Endothelial cell of umbilical vein (primary cell): ENCODE data around the gene DDX52. TPM values are rescaled to one million over a fixed set of nuclear protein-coding genes. Genes with fewer than 3 reads are reported as not detected.
"Not testable (repeated sequence)": the region's sequence is repeated elsewhere in the genome, so short reads cannot be mapped to it uniquely, and the experiment has no call there.

Experiments used
- BruUV-seq: library from RNA; stranded (reverse); fragments of 400-500 nt; replicated peaks from 2 replicates; lab custom pipeline; 2021; lab: Mats Ljungman, UMichigan
- CTCF ChIA-PET: fragments of 300-600, 350-600 bp; sonication (Branson Sonifier 250); formaldehyde crosslinking; loops from one replicate; lab custom pipeline; 2021; ENCODE audit warnings: antibody characterized with exemption, inconsistent platforms; lab: Charles Lee
- POLR2A ChIA-PET: fragments of 300-600, 350-600 bp; sonication (Branson Sonifier 250); formaldehyde crosslinking; loops from one replicate; lab custom pipeline; 2021; ENCODE audit warnings: antibody characterized with exemption, inconsistent platforms; lab: Charles Lee
- DNase-seq: peaks from one replicate; pipeline ENCODE4 v3.0.0-alpha.2; 2011; ENCODE audit warnings: low read depth, low spot score
- FAIRE-seq: peaks from 2 replicates; lab custom pipeline; 2011; peaks lifted over from hg19 to GRCh38; lab: Jason Lieb, UNC
- H2AFZ ChIP-seq: 2 replicates; pipeline ENCODE4 v1.6.0; 2012; ENCODE audit warnings: low read depth, low read length, control low read depth, inconsistent platforms
- H3K27ac ChIP-seq: 2 replicates; pipeline ENCODE4 v1.5.1; 2011; ENCODE audit warnings: low read depth, mild to moderate bottlenecking, control low read depth, low read length, moderate library complexity; ENCODE audit not compliant: insufficient read depth
- H3K27me3 ChIP-seq, 2 experiments: 2 replicates each; pipeline versions ENCODE4 v1.6.0 to v1.6.1; 2011; ENCODE audit warnings: low read length in 2 of 2, mixed read lengths in 1 of 2; ENCODE audit not compliant: control insufficient read depth in 2 of 2, insufficient read depth in 2 of 2
- H3K36me3 ChIP-seq, 2 experiments: 2 replicates in 1 of 2; 3 replicates in 1 of 2; pipeline ENCODE4 v1.5.1; 2011; ENCODE audit warnings: low read length in 2 of 2, mild to moderate bottlenecking in 1 of 2, moderate library complexity in 1 of 2; ENCODE audit not compliant: control insufficient read depth in 2 of 2, insufficient read depth in 2 of 2; ENCODE audit errors: extremely low read depth in 1 of 2
- H3K4me1 ChIP-seq: 3 replicates; pipeline ENCODE4 v1.5.1; 2011; ENCODE audit warnings: mild to moderate bottlenecking, low read length; ENCODE audit not compliant: control insufficient read depth, insufficient read depth; ENCODE audit errors: extremely low read depth
- H3K4me2 ChIP-seq: 2 replicates; pipeline ENCODE4 v1.6.1; 2011; ENCODE audit warnings: low read length, control low read depth, mixed read lengths; ENCODE audit not compliant: insufficient read depth
- H3K4me3 ChIP-seq, 3 experiments: fragments of 200-600 bp in 1 of 3; sonication (generic), shearing (Covaris generic) in 1 of 3; replicated peaks in 1 of 3; 2 replicates each; pipeline ENCODE4 v1.5.1; 2011 to 2016; ENCODE audit warnings: control low read depth in 3 of 3, low read length in 3 of 3, mild to moderate bottlenecking in 2 of 3, inconsistent platforms in 1 of 3, low read depth in 1 of 3, moderate library complexity in 1 of 3; ENCODE audit not compliant: insufficient read depth in 1 of 3
- H3K79me2 ChIP-seq: 2 replicates; pipeline ENCODE4 v1.6.0; 2012; ENCODE audit warnings: low read length, inconsistent platforms; ENCODE audit not compliant: control insufficient read depth, insufficient read depth
- H3K9ac ChIP-seq: replicated peaks from 2 replicates; pipeline ENCODE3; 2011; ENCODE audit warnings: low read length, control low read depth; ENCODE audit not compliant: insufficient read depth; ENCODE audit errors: extremely low read depth
- H3K9me1 ChIP-seq: replicated peaks from 3 replicates; pipeline ENCODE4 v1.6.0; 2011; ENCODE audit warnings: mild to moderate bottlenecking, low read length; ENCODE audit not compliant: control insufficient read depth, insufficient read depth; ENCODE audit errors: extremely low read depth
- H3K9me3 ChIP-seq: replicated peaks from 2 replicates; pipeline ENCODE4 v1.5.1; 2012; ENCODE audit warnings: low read length, inconsistent platforms; ENCODE audit not compliant: control insufficient read depth, insufficient read depth
- H4K20me1 ChIP-seq: replicated peaks from 2 replicates; pipeline ENCODE3; 2011; ENCODE audit warnings: mild to moderate bottlenecking, low read length; ENCODE audit not compliant: control insufficient read depth, insufficient read depth; ENCODE audit errors: extremely low read depth
- CTCF ChIP-seq, 2 donors: IDR thresholded peaks; 1 replicate in 1 of 2; 2 replicates in 1 of 2; pipeline ENCODE4 v1.5.1; 2011; ENCODE audit warnings: low read length in 2 of 2, mild to moderate bottlenecking in 2 of 2, moderate library complexity in 2 of 2, control low read depth in 1 of 2, inconsistent platforms in 1 of 2, low read depth in 1 of 2; ENCODE audit not compliant: insufficient read depth in 1 of 2; ENCODE audit errors: extremely low read depth in 1 of 2
- EZH2 ChIP-seq: IDR thresholded peaks from 2 replicates; pipeline ENCODE4 v1.6.1; 2012; ENCODE audit warnings: borderline replicate concordance, low read depth, mild to moderate bottlenecking, moderate library complexity, low read length, inconsistent platforms; ENCODE audit not compliant: severe bottlenecking
- FOS ChIP-seq: IDR thresholded peaks from 2 replicates; pipeline ENCODE4 v1.6.1; 2011; ENCODE audit warnings: mild to moderate bottlenecking, low read length, moderate library complexity, borderline replicate concordance; ENCODE audit not compliant: insufficient read depth
- JUN ChIP-seq: IDR thresholded peaks from 2 replicates; pipeline ENCODE4 v1.6.1; 2011; ENCODE audit warnings: borderline replicate concordance, low read depth; ENCODE audit not compliant: insufficient read length, insufficient read depth
- MYC ChIP-seq: IDR thresholded peaks from one replicate; pipeline ENCODE4 v1.6.1; 2011; ENCODE audit warnings: mild to moderate bottlenecking, low read depth, low read length
- POLR2AphosphoS5 ChIP-seq: IDR thresholded peaks from 2 replicates; pipeline ENCODE4 v1.6.1; 2012; ENCODE audit warnings: low read depth, mild to moderate bottlenecking, control low read depth, low read length, moderate library complexity; ENCODE audit not compliant: insufficient read depth
- dilution Hi-C: fragments of 300-500 bp; cut with MboI; formaldehyde crosslinking; loops from one replicate; pipeline ENCODE4 v1.15.0; 2019; ENCODE audit warnings: low sequenced_read_pairs; ENCODE audit not compliant: extremely low pct_ligation_motif_present
- intact Hi-C: fragments of 100-400 bp; cut with micrococcal nuclease; formaldehyde crosslinking; loops from one replicate; pipeline ENCODE4 v1.10.0; 2022
- polyA plus RNA-seq, 4 experiments: library from polyadenylated mRNA; depleted of rRNA in 3 of 4; stranded (reverse) in 3 of 4; unstranded in 1 of 4; fragments of >200 nt; gene quantifications; 2 replicates each; pipeline versions ENCODE4 v1.2.1 to v1.2.3, GENCODE V29; 2011 to 2012; ENCODE audit warnings: missing spikeins in 1 of 4
- total RNA-seq: library from RNA; stranded (reverse); gene quantifications from 2 replicates; pipeline ENCODE4 v1.2.3, GENCODE V29; 2021

The DDX52 gene
- total and polyA plus RNA-seq, 2 donors (not counting 3 experiments of a cell fraction or from before 2014, with no cell fraction given) = 12.5 to 58.4 TPM

GRCh38 chr17:37640015-37640414 is 3.2 kb downstream of the DDX52 start:
- Histone ChIP-seq H3K4me3 (no peak overlapping the region), H3K27ac (no peak overlapping the region), H4K20me1 (no peaks in the 10 kb centered on the region), H3K4me1 (peaks cover 20% of the 10 kb centered on the region), H2AFZ (no peak overlapping the region), H3K9me3 (no peaks in the 10 kb centered on the region), H3K27me3 (no peaks in the 10 kb centered on the region), H3K36me3 (peaks cover 2 to 6% of the 10 kb centered on the region in 2 experiments), H3K79me2 (peaks cover 63% of the 10 kb centered on the region), H3K9me1 (no peaks in the 10 kb centered on the region), H3K9ac (no peak overlapping the region), H3K4me2 (no peak overlapping the region)
- no TSS peak for BruUV-seq
- CTCF ChIA-PET = no interaction called here
- dilution Hi-C loops (no loop called here), intact Hi-C loops (loop anchor here (5.0 kb wide), 1 partner anchor 233 kb away; the partner anchor contains the start of genes ACACA and TADA2A)
- DNase-seq (peak; percentile 15), FAIRE-seq (no peak)
- TF ChIP-seq EZH2 (no peak), FOS (no peak), JUN (no peak), POLR2AphosphoS5 (no peak)
- POLR2A ChIA-PET = no interaction called here

- Histone ChIP-seq H3K4me2 (no peak overlapping the region), H3K27ac (no peak overlapping the region), H3K4me1 (peaks cover 14% of the 10 kb centered on the region), H3K9me3 (no peaks in the 10 kb centered on the region), H3K4me3 (no peak overlapping the region), H3K27me3 (no peaks in the 10 kb centered on the region), H3K79me2 (peaks cover 65% of the 10 kb centered on the region), H2AFZ (no peak overlapping the region), H3K36me3 (peaks cover 2 to 6% of the 10 kb centered on the region in 2 experiments), H3K9ac (no peak overlapping the region), H3K9me1 (no peaks in the 10 kb centered on the region), H4K20me1 (no peaks in the 10 kb centered on the region)
- no TSS peak for BruUV-seq
- dilution Hi-C loops (no loop called here), intact Hi-C loops (no loop called here)
- FAIRE-seq (no peak), DNase-seq (no peak)
- ChIA-PET POLR2A (no interaction called here), CTCF (no interaction called here)
- no peak for TF ChIP-seq CTCF (IDR thresholded peaks at IDR 0.05; ENCODE audit: extremely low read depth in 1 of 2, insufficient read depth in 1 of 2, low read depth in 1 of 2, low read length in 2 of 2)
- no peak for TF ChIP-seq POLR2AphosphoS5
- TF ChIP-seq EZH2 = no peak
- no peak for TF ChIP-seq FOS
- TF ChIP-seq JUN = no peak
- TF ChIP-seq MYC = no peak
Observed at GRCh38 chr17:37637956-37638355, 5.3 kb downstream of the DDX52 start.

GRCh38 chr17:37616430-37616829 is 26.8 kb downstream of the DDX52 start:
- CTCF ChIA-PET, H3K79me2 ChIP-seq, DNase-seq, H3K9me1 ChIP-seq, FAIRE-seq, H3K27me3 ChIP-seq, BruUV-seq, H4K20me1 ChIP-seq, H3K27ac ChIP-seq, H3K9ac ChIP-seq, H2AFZ ChIP-seq, dilution Hi-C loops, H3K4me2 ChIP-seq, H3K4me1 ChIP-seq, intact Hi-C loops, POLR2A ChIA-PET, H3K9me3 ChIP-seq, H3K4me3 ChIP-seq: not testable (repeated sequence)
- H3K36me3 ChIP-seq = peaks cover 18 to 25% of the 10 kb centered on the region in 2 experiments
